DMS114 treated with DMSO at 0.1 percent for 48 hours (cell line): ENCODE measurements around the gene ASPSCR1.

Source experiments
- DNase-seq: peaks from one replicate; lab custom pipeline; 2025; ENCODE audit not compliant: unreplicated experiment; lab: John Stamatoyannopoulos, UW

ASPSCR1 gene

DNA sequence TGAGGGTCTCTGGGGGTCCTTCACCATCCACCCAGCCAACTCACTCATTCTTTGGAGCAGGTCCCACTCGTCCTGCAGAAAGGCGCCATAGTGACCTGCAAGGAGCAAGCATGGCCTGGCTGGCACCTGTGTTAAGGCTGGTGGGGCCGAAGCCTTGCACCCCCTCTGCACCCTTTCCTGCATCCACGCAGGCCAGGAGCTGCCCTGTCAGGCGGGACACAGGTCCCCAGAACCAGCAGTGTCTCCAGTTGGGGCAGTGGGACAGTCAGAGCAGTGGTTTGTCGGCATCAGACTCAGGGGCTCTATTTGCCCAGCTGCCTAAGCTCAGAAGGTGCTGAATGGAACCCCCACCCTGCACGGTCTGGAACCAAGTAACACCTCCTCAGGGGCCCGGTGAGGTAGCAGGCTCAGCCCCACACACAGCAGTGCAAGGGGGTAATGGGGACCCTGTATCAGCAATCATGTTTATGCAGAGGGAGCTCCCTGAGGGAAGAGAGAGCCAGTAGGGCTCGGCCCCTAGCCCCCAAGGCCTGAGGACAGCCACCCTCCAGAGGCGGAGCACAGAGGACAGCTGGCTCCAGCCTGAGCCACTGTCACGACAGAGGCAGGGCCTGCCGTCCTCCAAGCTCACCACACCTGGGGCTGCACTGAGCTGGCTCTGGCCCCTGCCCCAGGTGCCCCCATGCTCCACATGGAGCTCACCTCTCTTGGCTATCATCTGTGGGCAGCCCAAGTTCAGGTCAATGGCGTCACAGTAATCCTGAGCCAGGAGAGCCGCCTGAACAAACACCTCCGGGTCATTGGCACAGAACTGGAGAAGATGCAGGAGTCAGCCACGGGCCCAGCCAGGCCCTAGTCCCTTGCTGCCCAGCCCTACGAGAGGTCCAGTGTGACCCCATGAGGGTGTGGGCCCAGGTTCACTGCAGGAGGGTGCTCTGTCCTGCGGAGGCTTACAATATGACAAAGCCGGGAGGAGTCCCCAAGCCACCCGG is 86.3 kb downstream of the ASPSCR1 start:
- no peak for DNase-seq

DNA sequence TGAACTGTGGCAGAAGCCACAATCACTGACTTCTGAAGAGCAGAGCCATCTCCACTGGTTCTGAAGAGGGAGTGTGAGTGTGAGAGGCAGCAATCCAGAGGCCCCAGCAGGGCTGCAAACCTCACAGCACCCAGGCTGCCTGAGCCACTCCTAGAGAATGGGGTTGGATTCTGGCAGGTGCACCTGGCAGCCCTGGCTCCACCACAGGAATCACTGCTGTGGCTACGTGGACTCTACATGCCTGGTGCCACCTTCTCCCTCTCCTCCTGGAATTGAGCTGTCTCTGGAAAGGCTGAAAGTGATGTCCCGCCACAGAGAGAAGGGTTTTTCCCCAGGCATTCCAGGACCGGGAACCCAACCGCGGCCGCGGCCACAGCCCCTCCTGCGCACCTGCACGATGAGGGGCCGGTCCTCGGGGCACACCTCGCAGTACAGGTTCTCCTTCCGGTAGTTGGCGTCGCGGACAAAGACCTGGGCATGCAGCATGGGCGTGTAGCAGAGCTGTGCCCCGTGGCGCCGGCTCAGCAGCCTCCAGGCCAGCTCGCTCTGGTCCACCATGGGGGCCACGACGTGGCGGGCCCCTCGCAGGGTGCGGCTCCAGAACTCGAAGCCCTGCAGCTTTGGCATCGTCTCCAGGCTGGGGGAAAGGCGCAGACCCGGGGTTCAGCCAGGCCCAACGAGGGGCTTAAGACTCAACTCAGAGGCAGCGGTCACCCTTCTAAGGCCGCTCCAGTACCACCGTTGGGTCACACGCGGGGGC is 87.2 kb downstream of the ASPSCR1 start:
- no peak for DNase-seq

DNA sequence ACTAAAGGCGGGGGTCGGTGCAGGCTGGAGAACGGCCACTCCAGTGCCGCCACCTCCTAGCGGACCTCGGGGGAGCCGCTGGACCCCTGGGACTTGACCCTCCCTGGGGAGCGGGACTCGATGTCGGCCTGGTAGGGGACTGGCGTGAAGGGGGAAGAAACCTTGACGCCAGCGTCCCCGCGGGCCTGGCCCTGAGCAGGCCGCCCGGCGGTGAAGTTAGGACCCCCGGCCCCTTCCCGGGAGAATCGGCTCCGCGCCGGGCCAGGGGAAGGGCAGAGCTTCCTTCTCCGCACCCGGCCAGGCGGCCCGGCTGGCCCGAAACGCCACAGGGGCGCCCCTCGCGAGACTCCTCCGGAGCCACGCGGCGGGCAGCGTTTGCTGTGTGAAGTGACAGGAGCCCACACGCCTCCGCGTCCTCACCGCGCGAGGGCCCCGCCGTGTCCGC is 87.8 kb downstream of the ASPSCR1 start:
- no peak for DNase-seq

DNA sequence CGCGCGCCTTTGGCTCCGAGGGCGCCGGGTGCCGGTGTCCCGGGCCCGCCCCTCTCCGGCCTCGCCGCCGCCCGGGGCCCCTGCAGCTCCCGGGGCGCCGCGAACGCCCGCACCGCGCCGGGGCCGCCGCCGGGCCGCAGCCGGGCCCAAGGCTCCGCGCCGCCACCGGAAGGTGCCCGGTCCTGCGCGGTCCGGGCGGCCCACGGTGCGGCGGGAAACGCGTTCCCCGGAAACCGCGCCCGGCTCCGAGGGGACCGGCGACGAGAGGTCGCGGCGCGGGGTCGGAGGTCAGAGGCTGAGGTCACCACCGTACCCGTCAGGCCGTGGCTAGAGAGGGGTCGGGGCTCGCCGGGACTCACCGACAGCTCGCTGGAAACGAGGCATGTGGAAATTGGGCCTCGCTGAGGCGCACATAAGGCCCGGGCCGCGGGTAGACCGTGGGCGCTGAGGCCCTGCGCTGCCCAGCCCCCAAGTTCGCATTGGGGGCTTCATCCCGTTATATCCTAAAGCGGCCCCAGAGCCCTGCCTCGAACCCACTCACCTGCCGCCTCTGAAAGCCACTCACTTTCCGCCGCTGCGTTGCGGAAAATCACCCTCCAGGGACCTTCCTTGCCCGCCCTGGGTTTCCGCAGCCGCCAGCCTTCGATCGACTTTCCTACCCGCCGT is 88.3 kb downstream of the ASPSCR1 start, which contains the start of gene DUS1L:
TSS of gene DUS1L (minus strand) at position 167 of the 666 bp plus-strand sequence. CDS start 745 bp downstream, outside the sequence.
- no peak for DNase-seq
